ENCODE data around the gene ADCY1.

ADCY1 gene

GRCh38 chr7:45625714-45626440, 51.7 kb downstream of the ADCY1 start:
- FAIRE-seq, result no peak

DNA sequence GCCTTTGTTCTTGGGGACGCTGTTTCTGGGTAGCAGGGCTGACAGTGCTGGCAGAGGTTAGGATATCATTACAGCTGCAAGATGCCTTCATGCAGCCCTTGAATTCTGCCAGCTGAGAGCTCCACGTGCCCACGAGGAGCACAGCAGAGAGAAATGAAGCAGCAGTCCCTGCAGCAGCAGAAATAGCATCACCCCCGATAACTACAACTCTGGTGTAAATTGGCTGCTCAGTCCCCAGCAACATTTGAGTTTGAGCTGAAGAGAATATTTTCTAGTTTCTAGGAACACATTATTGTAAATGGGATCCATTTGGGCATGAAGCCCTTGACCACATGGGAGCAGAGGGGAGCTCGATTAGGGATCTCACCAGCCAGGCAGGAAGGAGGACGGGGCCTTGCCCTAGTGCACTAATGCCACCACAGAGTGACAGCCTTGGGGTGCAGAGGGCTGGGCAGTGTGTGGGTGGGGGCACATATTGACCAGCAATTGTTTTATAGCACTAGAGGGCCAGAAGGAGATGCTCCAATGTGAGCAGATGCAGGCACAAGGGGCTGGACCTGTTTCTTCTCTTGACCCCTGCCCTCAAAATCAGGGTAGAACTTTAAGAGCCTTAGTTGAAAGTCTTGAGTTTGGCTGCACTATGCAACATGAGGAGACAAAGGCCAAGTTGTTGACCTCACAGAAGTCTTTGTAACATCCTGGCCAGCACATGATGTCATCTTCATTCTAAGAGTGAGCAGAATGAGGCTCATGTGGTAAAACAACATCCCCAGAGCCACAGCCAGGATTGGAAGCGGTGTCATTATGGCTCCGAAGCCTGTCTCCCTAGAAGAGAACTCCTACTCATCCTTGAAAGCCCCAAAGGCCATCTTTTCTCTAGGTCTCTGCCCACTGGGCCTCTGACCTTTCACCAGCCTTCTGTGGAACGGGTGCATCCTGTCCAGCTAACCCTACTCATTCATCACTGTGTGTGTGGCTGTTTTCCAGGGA, 52.6 kb downstream of the ADCY1 start:
- no peak for FAIRE-seq

DNA sequence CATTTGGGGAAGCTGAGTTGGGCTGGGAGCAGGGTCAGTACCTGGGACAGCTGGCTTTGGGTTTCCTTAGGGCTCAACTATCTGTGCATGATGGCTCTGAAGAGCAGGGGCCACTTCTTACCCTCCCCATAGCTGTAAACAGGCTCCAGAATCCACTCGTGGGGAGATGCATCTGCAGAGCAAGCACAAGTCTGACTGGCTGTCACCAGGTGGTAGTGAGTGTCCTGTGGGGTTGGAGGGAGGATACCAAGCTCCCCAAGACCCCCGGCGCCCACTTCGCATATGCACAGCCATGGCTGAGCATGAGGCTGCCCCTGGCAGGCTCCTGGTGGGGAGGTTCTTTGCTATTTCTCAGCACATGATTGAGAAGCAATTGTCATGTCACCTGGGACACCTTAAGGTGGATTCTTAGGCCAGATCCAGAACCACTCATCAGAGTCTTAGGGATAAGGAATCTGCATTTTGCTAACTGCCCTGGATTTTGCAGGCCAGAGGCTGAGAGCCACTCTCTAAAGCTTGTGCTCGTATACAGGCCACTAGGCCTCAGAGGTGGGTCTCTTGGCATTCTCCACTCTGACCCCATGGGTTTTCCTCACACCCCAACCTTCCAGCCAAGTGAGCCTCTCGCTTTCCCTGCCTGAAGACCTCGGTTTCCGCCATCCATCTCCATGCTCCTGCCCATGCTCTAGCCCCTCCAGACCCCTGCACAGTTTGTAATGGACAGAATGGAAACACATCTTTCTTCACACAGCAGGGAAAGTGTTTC, 53.7 kb downstream of the ADCY1 start:
- FAIRE-seq, result no peak

- no peak for FAIRE-seq
Measured at GRCh38 chr7:45631569-45631968, 57.4 kb downstream of the ADCY1 start.

GRCh38 chr7:45636733-45637132, 62.6 kb downstream of the ADCY1 start:
- FAIRE-seq, result no peak

DNA sequence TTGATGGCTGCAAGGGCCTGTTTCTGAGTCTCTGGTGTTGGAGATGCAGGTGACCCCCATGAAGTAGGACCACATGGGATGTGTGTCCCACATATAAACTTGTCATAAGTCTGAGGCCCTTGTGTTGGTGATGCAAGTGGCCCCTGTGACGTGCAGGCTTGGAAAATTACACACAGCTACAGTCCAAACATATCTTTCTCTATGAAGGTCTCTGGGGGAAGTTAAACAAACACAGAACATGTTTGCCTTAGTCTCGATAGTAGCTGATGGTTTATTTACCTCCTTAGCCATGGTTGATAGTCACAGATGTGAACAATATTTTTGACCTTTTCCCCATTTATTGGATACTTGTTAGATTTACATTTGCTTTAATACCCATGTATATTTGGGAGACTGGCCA, 64.7 kb downstream of the ADCY1 start:
- no peak for FAIRE-seq

GRCh38 chr7:45642044-45642443, 67.9 kb downstream of the ADCY1 start:
- no peak for FAIRE-seq

DNA sequence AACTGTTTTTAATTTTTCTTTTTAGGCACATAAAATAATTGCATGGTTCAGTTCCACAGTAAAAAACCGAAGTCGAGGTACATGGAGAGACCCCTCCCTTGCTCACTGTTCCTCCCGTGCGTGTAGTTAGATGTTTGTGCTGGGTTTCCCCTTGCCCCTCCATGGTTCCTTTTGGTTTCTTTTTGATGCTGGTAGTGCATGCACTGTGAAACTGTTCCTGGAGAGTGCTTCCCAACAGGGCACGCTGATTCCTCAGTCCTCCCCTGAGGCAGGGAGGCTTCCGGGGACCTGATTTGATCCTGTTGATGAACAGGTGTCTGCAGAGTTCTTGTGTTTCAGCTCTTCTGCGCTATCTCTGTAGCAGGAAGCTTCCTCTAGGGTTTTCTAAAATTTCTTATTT, 69.5 kb downstream of the ADCY1 start:
- no peak for FAIRE-seq

- FAIRE-seq, result no peak
Measured at GRCh38 chr7:45644237-45644636, 70.1 kb downstream of the ADCY1 start.

DNA sequence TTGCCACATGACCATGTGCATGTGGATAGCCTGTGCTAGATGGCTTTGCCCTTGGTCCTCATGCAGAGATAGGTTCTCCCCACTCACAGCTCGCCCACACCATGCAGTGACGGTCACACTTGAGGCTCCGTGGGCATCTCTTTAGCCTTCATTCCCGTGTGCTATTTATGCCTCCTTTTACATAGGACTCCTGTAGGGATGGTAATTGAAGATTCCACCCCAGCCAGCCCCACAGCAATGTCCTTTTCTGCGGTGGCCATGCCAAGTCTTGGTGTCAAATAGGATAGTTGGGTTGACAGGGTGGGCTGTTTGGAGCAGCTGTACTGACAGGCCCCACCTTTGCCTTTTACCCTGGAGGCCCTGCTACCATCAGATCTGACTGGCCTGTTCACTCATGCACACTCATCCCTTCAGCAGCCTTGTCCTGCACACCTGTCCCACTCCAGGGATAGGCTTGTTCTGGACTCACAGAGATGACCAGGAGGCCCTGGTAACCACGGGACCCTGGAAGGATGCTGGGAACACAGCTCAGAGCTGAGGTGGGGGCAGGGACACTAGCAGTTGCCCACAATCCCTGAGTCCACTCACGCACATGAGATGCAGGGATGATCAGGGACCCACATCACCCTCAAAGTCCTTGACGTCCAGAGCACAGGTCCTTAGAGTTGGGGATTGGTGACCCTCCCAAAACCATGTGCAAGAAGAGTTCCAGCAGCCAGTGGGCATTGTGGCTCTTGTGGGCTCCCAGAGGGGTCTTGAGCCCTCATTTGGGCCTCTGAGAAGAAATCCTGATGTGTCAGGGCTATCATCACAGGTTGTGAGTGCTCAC, 71.2 kb downstream of the ADCY1 start:
- FAIRE-seq, result no peak

GRCh38 chr7:45646207-45646821, 72.1 kb downstream of the ADCY1 start:
- FAIRE-seq, result no peak

DNA sequence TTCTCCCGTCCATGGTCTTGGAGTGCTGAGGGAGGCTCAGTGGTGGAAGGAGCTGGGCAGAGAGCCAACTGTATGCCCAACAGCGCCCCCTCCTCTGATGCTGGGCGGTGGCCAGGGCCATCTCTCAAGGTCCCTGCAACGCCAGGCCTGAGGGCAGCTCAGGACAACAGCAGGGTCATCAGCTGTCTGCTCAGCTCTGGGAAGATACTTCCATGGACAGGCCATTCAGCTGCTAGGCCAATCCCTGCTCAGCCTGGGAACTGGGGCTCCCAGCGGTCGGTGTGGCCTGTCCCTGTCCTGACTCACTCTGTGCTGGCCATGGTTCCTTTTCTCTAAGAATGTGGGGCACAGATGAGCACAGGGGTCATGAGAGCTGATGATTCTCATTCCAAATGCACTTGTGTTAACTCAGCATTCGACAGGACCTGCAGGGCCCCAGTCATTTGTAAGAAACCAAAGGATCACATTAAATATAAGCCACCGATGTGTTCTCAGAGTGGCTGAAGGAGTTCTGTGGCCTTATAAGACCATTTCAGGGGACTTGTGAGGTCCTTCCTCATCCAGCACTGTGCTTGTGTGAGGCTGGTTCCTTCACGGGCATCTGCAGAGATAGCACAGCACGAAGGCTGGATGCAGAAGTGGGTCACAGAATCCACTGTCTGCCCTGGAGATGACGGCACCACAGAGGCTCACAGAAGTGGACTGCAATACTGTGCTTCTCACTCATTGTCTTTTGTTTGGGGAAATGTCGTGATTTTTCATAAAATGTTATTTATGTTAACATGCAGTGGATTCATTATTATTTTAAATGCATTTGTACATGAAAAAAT, 73.0 kb downstream of the ADCY1 start:
- FAIRE-seq, result no peak

DNA sequence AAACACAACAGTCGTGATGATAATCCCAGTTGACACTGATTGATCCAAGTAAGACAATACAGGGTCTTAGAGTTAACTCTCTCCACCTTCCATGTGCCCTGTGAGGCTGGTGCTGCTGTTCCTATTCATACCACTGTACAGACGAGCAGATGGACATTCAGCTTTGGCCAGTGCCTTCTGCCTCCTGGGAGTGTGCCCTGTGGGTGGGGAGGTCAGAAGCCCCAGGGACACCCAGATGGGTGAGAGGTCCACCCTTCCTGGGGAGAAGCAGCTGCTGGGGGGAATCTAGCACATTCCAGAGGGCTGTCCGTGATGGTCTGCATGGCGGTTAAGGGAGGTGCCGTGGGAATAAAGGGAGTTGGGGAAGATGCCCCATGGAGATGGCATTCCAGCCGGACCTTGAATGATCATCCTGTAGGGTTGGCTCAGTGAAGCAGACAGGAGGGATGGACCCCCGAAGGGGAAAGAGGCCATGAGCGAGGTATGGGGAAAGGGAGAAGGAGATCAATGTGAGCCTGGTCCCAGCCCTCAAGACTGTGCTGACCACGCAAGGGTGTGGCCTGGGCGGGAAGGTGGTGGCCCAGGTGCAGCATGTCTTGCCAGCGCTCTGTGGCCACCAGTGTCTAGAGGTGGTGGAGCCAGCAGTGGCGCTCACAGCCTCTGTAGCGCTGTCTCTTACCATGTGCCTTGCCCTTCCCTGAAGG, 74.0 kb downstream of the ADCY1 start:
- FAIRE-seq, result no peak

DNA sequence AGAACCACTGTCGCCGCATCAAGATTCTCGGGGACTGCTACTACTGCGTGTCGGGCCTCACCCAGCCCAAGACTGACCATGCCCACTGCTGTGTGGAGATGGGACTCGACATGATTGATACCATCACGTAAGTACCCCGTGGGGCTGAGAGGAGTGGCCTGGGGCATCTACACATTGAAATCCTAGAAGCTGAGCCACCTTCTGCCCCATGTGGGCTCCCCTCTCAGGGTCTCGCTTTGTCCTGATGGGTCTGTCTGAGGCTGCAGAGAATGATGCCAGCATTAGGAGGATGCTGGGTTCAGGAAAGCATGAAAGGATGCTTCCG, 74.5 kb downstream of the ADCY1 start:
- no peak for FAIRE-seq

DNA sequence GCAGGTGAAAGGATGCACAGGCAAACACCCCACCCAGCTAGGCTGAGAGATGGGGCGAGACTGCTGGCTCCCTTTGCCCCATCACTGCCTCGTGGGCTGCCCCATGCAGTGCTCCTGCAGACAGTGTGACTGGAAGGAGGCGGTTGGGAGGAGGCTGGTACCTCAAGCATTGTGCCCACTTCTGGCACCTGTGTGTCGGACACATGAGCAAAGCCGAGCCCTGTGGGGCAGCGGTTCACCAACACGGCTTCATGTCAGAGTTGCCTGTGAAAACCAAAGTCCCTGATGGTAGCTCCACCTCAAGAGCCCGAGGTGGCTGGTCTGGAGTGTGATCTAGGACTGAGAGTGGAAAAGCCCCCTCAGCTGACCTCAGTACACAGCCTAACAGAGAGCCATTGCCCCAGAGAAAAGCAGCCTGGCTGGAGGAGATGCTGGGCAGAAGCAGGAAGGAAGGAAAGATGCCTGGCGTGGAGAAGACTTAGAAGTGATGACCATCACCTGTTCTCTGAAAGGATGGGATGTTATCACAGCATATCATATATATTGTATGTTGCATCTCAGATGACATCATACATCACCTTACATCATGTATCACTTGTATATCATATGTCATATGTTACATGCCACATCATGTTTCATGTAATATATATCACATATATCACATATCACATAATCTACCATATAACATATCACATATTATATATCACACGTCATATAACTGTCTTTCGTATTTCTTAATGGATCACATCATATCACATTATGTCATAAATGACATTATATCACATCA, 75.6 kb downstream of the ADCY1 start:
- FAIRE-seq, result peak; percentile 12

DNA sequence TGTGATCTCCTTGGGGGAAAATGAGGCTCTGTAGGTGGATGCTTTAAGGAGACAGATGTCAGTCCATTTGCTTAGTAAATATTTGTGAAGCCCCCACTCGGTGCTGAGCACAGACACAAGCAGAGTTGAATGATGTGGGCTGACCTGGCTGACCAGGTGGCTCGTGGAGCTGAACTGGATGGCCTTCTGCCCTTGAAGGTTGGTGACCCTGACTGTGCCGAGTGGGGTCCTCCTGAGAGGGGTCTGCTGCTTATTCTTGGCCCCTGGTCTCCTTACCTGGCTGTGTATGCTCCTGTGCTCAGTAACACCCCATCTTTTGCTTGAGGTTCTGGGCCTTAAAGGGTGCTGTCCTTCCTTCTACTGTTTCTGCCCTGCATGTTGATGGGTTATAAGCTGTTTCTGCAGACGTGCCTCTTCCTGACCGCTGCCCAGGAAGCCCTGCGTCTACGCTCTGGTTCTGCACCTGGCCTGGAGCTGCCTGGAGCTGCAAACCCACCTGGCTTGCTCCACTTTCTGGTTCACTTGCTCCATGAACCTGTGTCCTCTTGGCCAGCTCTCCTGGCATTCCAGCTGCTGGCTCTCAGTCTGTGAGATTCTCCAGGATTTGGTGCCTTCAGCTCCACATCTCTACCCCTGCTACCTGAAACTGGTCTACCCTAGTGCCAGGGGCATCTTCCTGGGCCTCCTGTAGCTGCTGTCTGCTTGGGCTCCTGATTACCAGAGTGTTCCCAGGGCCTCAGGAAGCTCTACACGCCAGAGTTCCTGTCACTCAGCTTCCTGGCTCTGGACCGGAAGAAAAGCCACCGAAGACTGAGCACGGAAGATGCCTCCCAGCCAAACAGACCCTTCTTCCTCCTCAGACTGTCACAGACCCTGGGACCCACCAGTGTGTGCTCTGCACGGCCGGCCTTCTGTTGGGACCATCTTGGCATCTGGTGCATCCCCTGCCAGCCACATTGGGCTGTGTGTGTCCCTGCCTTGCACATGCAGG, 76.5 kb downstream of the ADCY1 start:
- FAIRE-seq, result no peak

GRCh38 chr7:45651540-45651939, 77.4 kb downstream of the ADCY1 start:
- FAIRE-seq, result no peak

DNA sequence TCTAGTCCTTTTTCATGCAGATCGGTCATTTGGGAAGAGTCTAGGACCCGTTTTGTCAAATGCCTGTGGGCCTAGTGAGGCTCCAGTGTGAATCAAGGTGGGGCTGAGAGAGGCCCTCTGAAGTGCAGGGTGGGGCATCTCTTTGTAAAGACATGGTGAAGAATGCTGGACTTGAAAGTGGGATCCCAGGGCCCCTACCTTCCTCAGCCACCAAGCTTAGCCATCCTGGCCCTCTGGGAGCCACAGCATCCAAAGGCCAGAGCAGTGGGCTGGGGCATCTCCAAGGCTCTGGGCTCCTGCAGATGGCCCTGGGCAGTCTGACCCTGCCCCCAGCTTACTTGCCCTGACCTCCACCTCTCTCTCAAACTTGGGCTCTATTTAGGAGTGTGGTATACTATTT, 78.5 kb downstream of the ADCY1 start:
- no peak for FAIRE-seq
